Measurements from ENCODE around the gene CAB39.

- TF ChIP-seq CTCF (IDR thresholded peaks at IDR 0.05) (peak; percentile 44 to 92), POLR2AphosphoS5 (IDR thresholded peaks at IDR 0.05) (peak in 2 of 3 donors; percentile 31 to 75), POLR2A (IDR thresholded peaks at IDR 0.05) (peak in 1 of 2 donors; percentile 77), EP300 (IDR thresholded peaks at IDR 0.05) (no peak)
These were observed at the start of gene CAB39 for GRCh38 chr2:230712443-230713330.
